PFSK-1 (cell line): ENCODE measurements around the gene VPS18.

Experiments
- FOXP2 ChIP-seq: optimal IDR thresholded peaks from 2 replicates; pipeline ENCODE3; 2011; ENCODE audit warnings: borderline replicate concordance, control low read depth, inconsistent platforms; ENCODE audit not compliant: insufficient read depth; ENCODE audit errors: extremely low read length, extremely low read depth
- POLR2AphosphoS5 ChIP-seq: IDR thresholded peaks from 2 replicates; pipeline ENCODE4 v1.6.1; 2012; ENCODE audit warnings: low read depth, mild to moderate bottlenecking, control low read depth, low read length, moderate library complexity
- REST ChIP-seq, 2 experiments: IDR thresholded peaks; 2 replicates each; pipeline versions ENCODE4 v1.6.1 to v1.8.0; 2011 to 2012; ENCODE audit warnings: low read depth in 2 of 2, low read length in 2 of 2, control low read depth in 1 of 2, inconsistent platforms in 1 of 2, mild to moderate bottlenecking in 1 of 2, moderate library complexity in 1 of 2; ENCODE audit not compliant: insufficient read depth in 1 of 2
- SIN3A ChIP-seq: IDR thresholded peaks from 2 replicates; pipeline ENCODE4 v1.6.1; 2012; ENCODE audit warnings: mild to moderate bottlenecking, low read length, moderate library complexity, borderline replicate concordance; ENCODE audit not compliant: insufficient read depth
- TAF1 ChIP-seq: IDR thresholded peaks from 2 replicates; pipeline ENCODE4 v1.6.1; 2012; ENCODE audit warnings: low read length, control low read depth, borderline replicate concordance; ENCODE audit not compliant: insufficient read depth

VPS18 gene

DNA sequence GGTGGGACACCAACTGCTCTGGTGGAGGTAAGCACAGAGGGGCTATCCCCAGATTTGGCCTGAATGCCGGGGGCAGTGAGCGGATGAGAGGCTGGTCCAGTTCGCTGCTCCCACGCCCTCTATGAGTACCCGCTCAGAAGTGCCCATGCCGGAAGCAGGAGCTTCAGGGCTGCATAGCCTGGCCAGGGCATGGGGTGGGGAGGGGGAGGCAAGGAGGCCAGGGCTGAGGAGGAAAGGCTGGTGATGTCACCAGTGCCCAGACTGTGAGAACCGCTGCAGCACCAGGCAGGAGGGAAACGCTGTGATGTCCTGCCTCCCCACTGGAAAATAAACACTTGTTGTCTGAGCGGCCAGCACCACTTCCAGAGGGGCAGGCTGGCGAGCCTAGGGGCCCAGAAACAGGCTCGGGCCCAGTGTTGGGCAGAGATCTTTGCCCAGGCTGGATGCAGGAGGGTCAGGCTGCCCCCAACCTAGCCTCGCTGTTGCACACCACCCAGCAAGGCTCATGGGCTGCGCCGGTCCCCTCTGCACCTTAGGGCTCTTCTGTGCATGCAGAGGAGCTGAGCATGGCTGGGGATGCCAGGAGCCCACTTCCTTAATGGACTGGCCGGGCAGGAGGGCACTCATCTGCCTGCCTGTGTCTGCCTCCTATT, 24.0 kb downstream of the VPS18 start:
- TF ChIP-seq SIN3A (no peak), FOXP2 (peak; percentile 90)

DNA sequence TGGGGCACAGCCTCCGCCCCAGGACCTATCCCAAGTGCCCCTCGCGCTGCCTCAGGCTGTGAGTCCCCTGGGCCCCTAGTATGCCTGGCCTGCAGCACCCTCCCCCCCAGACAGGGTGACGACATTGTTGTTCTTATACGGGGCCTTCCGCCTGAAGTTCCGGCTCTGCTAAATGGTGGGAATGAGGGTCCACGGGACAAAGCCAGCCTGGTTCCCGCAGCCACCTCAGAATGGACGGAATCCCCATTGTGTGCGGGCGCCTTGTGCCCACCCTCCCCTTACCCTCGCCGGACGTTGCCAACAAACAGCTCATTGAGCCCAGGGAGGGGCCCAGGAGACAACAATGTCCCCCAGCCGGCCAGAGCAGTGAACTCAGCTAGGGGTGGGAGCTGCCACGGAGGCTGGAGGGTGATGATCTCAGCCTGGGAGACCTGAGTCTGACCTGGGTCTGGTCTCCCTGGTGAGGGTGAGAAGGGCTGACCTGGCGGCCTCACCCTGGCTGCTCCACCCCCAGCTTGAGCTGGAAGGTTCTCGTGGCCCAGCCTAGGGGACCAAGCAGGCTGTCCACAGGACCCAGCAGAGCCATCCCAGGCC, 24.6 kb downstream of the VPS18 start:
- TF ChIP-seq REST (IDR thresholded peaks at IDR 0.05; ENCODE audit: insufficient read depth in 1 of 2, low read depth in 2 of 2, low read length in 2 of 2): no peak
- TF ChIP-seq TAF1: no peak
- no peak for TF ChIP-seq SIN3A
- TF ChIP-seq POLR2AphosphoS5: no peak
- no peak for TF ChIP-seq FOXP2

DNA sequence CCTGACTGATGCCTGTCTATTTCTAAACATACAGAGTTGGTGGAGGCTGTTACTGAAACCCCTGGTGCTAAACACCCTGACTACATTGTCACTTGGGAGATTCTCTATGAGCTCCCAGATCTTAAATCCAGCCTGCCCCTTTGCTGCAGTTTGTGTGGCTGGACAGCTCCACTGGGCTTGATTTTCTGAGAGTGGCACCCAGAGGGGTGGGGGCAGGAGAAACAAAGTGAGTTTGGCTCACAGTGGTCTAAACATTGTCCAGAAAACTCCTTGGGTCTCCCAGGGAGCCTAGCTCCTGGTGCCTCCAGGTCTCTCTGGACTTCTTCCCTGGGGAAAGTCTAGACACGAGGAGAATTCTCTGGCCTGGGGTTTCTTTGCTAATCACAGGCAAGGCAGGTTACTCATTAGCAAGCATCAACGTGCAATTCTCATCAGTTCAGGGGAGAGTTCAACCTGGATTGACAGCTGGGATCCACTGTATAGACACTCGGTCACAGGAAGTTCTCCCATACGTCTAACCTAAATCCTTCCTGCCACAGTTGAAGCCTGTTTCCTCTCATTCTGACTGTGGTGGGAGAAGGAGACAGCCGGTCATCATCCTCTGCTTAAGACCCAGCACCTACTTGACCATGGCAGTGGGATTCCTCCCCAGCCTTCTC, 27.8 kb downstream of the VPS18 start:
- TF ChIP-seq TAF1 (no peak), REST (IDR thresholded peaks at IDR 0.05; ENCODE audit: insufficient read depth in 1 of 2, low read depth in 2 of 2, low read length in 2 of 2) (peak; percentile 64 to 87), POLR2AphosphoS5 (no peak), SIN3A (no peak), FOXP2 (no peak)

DNA sequence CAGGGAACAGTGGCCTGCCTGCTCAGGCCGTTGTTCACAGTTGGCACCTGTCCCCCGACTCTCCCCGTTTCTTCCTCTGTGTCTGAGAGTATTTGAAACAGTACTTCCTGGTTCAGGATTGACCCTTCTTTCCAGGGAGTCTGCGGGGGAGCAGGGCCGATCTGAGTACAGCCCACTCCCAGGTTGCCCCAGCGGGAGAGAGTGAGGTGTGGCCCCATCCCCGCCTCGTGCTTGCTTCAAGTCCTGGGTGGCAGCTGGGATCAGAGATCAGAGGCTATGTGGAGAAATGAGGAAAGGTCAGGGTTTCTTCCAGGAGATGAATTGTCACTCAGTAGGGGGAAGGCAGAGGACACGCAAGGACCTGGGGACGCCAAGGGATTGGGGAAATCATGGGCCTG, 28.4 kb downstream of the VPS18 start:
- no peak for TF ChIP-seq SIN3A
- TF ChIP-seq POLR2AphosphoS5: no peak
- TF ChIP-seq REST (IDR thresholded peaks at IDR 0.05; ENCODE audit: insufficient read depth in 1 of 2, low read depth in 2 of 2, low read length in 2 of 2): no peak
- no peak for TF ChIP-seq TAF1
- TF ChIP-seq FOXP2: no peak

DNA sequence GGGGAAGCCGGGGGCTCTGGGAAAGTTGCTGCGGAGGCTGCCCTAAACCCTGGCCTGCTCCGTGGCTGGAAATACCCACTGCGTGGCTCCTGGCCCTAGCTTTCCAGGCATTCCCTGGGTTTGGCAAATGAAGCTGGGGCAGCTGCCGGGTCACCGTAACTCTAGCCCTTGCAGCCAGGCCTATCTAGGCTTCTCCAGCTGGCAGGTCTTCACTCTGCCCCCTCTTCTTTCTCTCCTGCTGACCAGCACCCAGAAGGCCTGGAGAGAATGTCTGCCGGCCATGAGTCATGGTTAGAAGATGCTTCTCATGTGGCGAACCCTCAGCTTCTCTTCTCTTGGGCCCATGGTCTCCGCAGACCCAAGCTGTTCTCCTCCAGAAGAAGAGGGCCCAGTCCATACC, 29.3 kb downstream of the VPS18 start:
- TF ChIP-seq SIN3A: no peak
- TF ChIP-seq TAF1: no peak
- TF ChIP-seq REST (IDR thresholded peaks at IDR 0.05; ENCODE audit: insufficient read depth in 1 of 2, low read depth in 2 of 2, low read length in 2 of 2): no peak
- TF ChIP-seq POLR2AphosphoS5: no peak
- TF ChIP-seq FOXP2: no peak
